Measurements from ENCODE around the gene QRFP. TPM values are rescaled to one million over a fixed set of nuclear protein-coding genes. Genes with fewer than 3 reads are reported as not detected.
A peak's percentile ranks its signal among the peaks of the same experiment; 100 is the strongest.

Gene QRFP
- total and polyA plus RNA-seq, 2 donors (not counting 1 experiment from before 2014, with no cell fraction given), result not detected

- no peaks in the 10 kb centered on the region for H4K20me1 ChIP-seq (ENCODE audit: control insufficient read depth, extremely low read depth, insufficient read depth, low read length)
- H3K4me1 ChIP-seq (ENCODE audit: control insufficient read depth, extremely low read depth, insufficient read depth, low read length), result peaks cover 57% of the 10 kb centered on the region
- peak; percentile 81 to 83 for DNase-seq (ENCODE audit: low read depth in 2 of 2)
- no peaks in the 10 kb centered on the region for H3K36me3 ChIP-seq (ENCODE audit: control insufficient read depth, insufficient read depth, low read length)
- peak overlapping the region; percentile 83 for H3K27ac ChIP-seq (ENCODE audit: insufficient read depth, low read length)
- H3K4me2 ChIP-seq (ENCODE audit: extremely low read depth, insufficient read depth, low read length), result peak overlapping the region; percentile 38
- TF ChIP-seq CTCF (conservative IDR thresholded peaks at IDR 0.05 in 1 of 2, IDR thresholded peaks at IDR 0.05 in 1 of 2; ENCODE audit: low read depth in 1 of 2, low read length in 2 of 2), result no peak
- H3K79me2 ChIP-seq (ENCODE audit: control insufficient read depth, insufficient read depth, low read length), result no peaks in the 10 kb centered on the region
- H2AFZ ChIP-seq (ENCODE audit: low read length), result no peak overlapping the region
- H3K9ac ChIP-seq (ENCODE audit: insufficient read depth, low read length), result peak overlapping the region; percentile 48
- H3K9me3 ChIP-seq (ENCODE audit: control insufficient read depth, insufficient read depth, low read depth, low read length), result no peaks in the 10 kb centered on the region
- H3K4me3 ChIP-seq (replicated peaks in 1 of 4; ENCODE audit: control extremely low read depth in 1 of 4, insufficient read depth in 1 of 4, low read depth in 3 of 4, low read length in 4 of 4), result peak overlapping the region in 2 of 4 experiments; percentile 8 to 12
- H3K27me3 ChIP-seq (ENCODE audit: control insufficient read depth, insufficient read depth, low read length), result no peaks in the 10 kb centered on the region
Measured at GRCh38 chr9:130933114-130934046, 36.8 kb upstream of the QRFP start.

- no peaks in the 10 kb centered on the region for H3K36me3 ChIP-seq (ENCODE audit: control insufficient read depth, insufficient read depth, low read length)
- H4K20me1 ChIP-seq (ENCODE audit: control insufficient read depth, extremely low read depth, insufficient read depth, low read length), result no peaks in the 10 kb centered on the region
- H3K9ac ChIP-seq (ENCODE audit: insufficient read depth, low read length), result peak overlapping the region; percentile 48
- peaks cover 60% of the 10 kb centered on the region for H3K4me1 ChIP-seq (ENCODE audit: control insufficient read depth, extremely low read depth, insufficient read depth, low read length)
- peak overlapping the region; percentile 51 for H3K4me2 ChIP-seq (ENCODE audit: extremely low read depth, insufficient read depth, low read length)
- TF ChIP-seq EZH2 (IDR thresholded peaks at IDR 0.05; ENCODE audit: low read length, missing control alignments) (no peak), CTCF (conservative IDR thresholded peaks at IDR 0.05 in 1 of 2, IDR thresholded peaks at IDR 0.05 in 1 of 2; ENCODE audit: low read depth in 1 of 2, low read length in 2 of 2) (peak; percentile 30 to 38)
- H3K4me3 ChIP-seq (replicated peaks in 1 of 4; ENCODE audit: control extremely low read depth in 1 of 4, insufficient read depth in 1 of 4, low read depth in 3 of 4, low read length in 4 of 4), result peak overlapping the region in 1 of 4 experiments; percentile 8
- H3K27me3 ChIP-seq (ENCODE audit: control insufficient read depth, insufficient read depth, low read length), result no peaks in the 10 kb centered on the region
- H3K27ac ChIP-seq (ENCODE audit: insufficient read depth, low read length), result peak overlapping the region; percentile 83
- H3K79me2 ChIP-seq (ENCODE audit: control insufficient read depth, insufficient read depth, low read length), result no peaks in the 10 kb centered on the region
- no peaks in the 10 kb centered on the region for H3K9me3 ChIP-seq (ENCODE audit: control insufficient read depth, insufficient read depth, low read depth, low read length)
- peak in 1 of 2 donors; percentile 93 for DNase-seq (ENCODE audit: low read depth in 2 of 2)
- no peak overlapping the region for H2AFZ ChIP-seq (ENCODE audit: low read length)
Measured at GRCh38 chr9:130932255-130933079, 35.9 kb upstream of the QRFP start.

Measured in fibroblast of lung (primary cell).